Cardiac fibroblast (primary cell): Measurements from ENCODE around the gene DKKL1.
A peak's percentile ranks its signal among the peaks of the same experiment; 100 is the strongest.

ENCODE experiments used
- DNase-seq, 2 donors: peaks; one replicate each; pipeline versions ENCODE4 v3.0.0 to v3.0.0-alpha.2; 2010; ENCODE audit warnings: low read depth in 2 of 2
- H3K4me3 ChIP-seq, 2 donors: replicated peaks in 1 of 2; 1 replicate in 1 of 2; 2 replicates in 1 of 2; pipeline ENCODE4 v1.5.1; 2011; ENCODE audit warnings: low read depth in 2 of 2, low read length in 2 of 2, mild to moderate bottlenecking in 2 of 2, moderate library complexity in 1 of 2
- CTCF ChIP-seq: IDR thresholded peaks from one replicate; pipeline ENCODE4 v1.5.1; 2011; ENCODE audit warnings: low read depth, mild to moderate bottlenecking, low read length, inconsistent platforms

Gene DKKL1

GRCh38 chr19:49418511-49418910 is 54.8 kb downstream of the DKKL1 start:
- DNase-seq: no peak
- no peak for TF ChIP-seq CTCF
- no peak overlapping the region for H3K4me3 ChIP-seq

GRCh38 chr19:49419173-49419572 is 55.5 kb downstream of the DKKL1 start:
- no peak for DNase-seq
- TF ChIP-seq CTCF: no peak
- no peak overlapping the region for H3K4me3 ChIP-seq

GRCh38 chr19:49420227-49420626 is 56.5 kb downstream of the DKKL1 start:
- no peak for DNase-seq
- no peak for TF ChIP-seq CTCF
- no peak overlapping the region for H3K4me3 ChIP-seq

- DNase-seq: peak; percentile 61 to 75
- H3K4me3 ChIP-seq: peak overlapping the region in 1 of 2 donors; percentile 30
- TF ChIP-seq CTCF: no peak
Measured at GRCh38 chr19:49421039-49421877, 57.6 kb downstream of the DKKL1 start.

- H3K4me3 ChIP-seq: no peak overlapping the region
- no peak for TF ChIP-seq CTCF
- no peak for DNase-seq
Measured at GRCh38 chr19:49421878-49422202, 58.2 kb downstream of the DKKL1 start.

- no peak overlapping the region for H3K4me3 ChIP-seq
- peak; percentile 32 for TF ChIP-seq CTCF
- peak in 1 of 2 donors; percentile 50 for DNase-seq
Measured at GRCh38 chr19:49422407-49423070, 58.9 kb downstream of the DKKL1 start.
